ENCODE measurements around the gene TECTB.

TECTB gene

GRCh38 chr10:112304267-112304859 is 21.2 kb downstream of the TECTB start:
- no peak for TF ChIP-seq CTCF (conservative IDR thresholded peaks at IDR 0.05; ENCODE audit: low read depth, low read length)
- H3K27ac ChIP-seq = no peak overlapping the region
- H3K4me2 ChIP-seq = no peak overlapping the region

GRCh38 chr10:112307358-112308124 is 24.3 kb downstream of the TECTB start:
- TF ChIP-seq CTCF (conservative IDR thresholded peaks at IDR 0.05; ENCODE audit: low read depth, low read length) = peak; percentile 80
- Histone ChIP-seq H3K27me3 (ENCODE audit: insufficient read depth, low read depth) (no peaks in the 10 kb centered on the region), H3K4me3 (IDR thresholded peaks at IDR 0.05; ENCODE audit: insufficient read depth, low read depth, low read length) (no peak overlapping the region), H3K4me2 (no peak overlapping the region), H3K9ac (no peak overlapping the region), H3K79me2 (ENCODE audit: insufficient read depth, low read depth) (no peaks in the 10 kb centered on the region), H3K36me3 (ENCODE audit: insufficient read depth) (no peaks in the 10 kb centered on the region), H2AFZ (ENCODE audit: low read depth) (no peak overlapping the region), H3K27ac (no peak overlapping the region), H4K20me1 (ENCODE audit: insufficient read depth) (no peaks in the 10 kb centered on the region), H3K4me1 (ENCODE audit: low read depth, poor library complexity, severe bottlenecking) (no peaks in the 10 kb centered on the region)

More at GRCh38 chr10:112304267-112304859, 21.2 kb downstream of the TECTB start:
- H4K20me1 ChIP-seq (ENCODE audit: insufficient read depth) = no peaks in the 10 kb centered on the region
- H3K4me1 ChIP-seq (ENCODE audit: low read depth, poor library complexity, severe bottlenecking) = no peaks in the 10 kb centered on the region
- H3K79me2 ChIP-seq (ENCODE audit: insufficient read depth, low read depth) = no peaks in the 10 kb centered on the region
- H3K36me3 ChIP-seq (ENCODE audit: insufficient read depth) = no peaks in the 10 kb centered on the region
- H3K27me3 ChIP-seq (ENCODE audit: insufficient read depth, low read depth) = no peaks in the 10 kb centered on the region
- no peak overlapping the region for H2AFZ ChIP-seq (ENCODE audit: low read depth)
- no peak overlapping the region for H3K4me3 ChIP-seq (IDR thresholded peaks at IDR 0.05; ENCODE audit: insufficient read depth, low read depth, low read length)
- no peak overlapping the region for H3K9ac ChIP-seq

- Histone ChIP-seq H4K20me1 (ENCODE audit: insufficient read depth) (no peaks in the 10 kb centered on the region), H3K27ac (no peak overlapping the region), H3K4me1 (ENCODE audit: low read depth, poor library complexity, severe bottlenecking) (no peaks in the 10 kb centered on the region), H3K9ac (no peak overlapping the region), H3K27me3 (ENCODE audit: insufficient read depth, low read depth) (no peaks in the 10 kb centered on the region), H3K4me3 (IDR thresholded peaks at IDR 0.05; ENCODE audit: insufficient read depth, low read depth, low read length) (no peak overlapping the region), H3K79me2 (ENCODE audit: insufficient read depth, low read depth) (no peaks in the 10 kb centered on the region), H2AFZ (ENCODE audit: low read depth) (no peak overlapping the region), H3K36me3 (ENCODE audit: insufficient read depth) (no peaks in the 10 kb centered on the region), H3K4me2 (no peak overlapping the region)
- no peak; the same call in 1 of the 2 replicates for TF ChIP-seq CTCF (conservative IDR thresholded peaks at IDR 0.05; ENCODE audit: low read depth, low read length)
Measured at GRCh38 chr10:112308125-112308502, 24.9 kb downstream of the TECTB start.

- Histone ChIP-seq H3K4me1 (ENCODE audit: low read depth, poor library complexity, severe bottlenecking) (no peaks in the 10 kb centered on the region), H3K4me2 (no peak overlapping the region), H3K9ac (no peak overlapping the region)
Measured at GRCh38 chr10:112311481-112311880, 28.3 kb downstream of the TECTB start.

More at GRCh38 chr10:112311481-112311880, 28.3 kb downstream of the TECTB start:
- Histone ChIP-seq H3K27ac (no peak overlapping the region), H3K27me3 (ENCODE audit: insufficient read depth, low read depth) (no peaks in the 10 kb centered on the region), H2AFZ (ENCODE audit: low read depth) (no peak overlapping the region), H3K4me3 (IDR thresholded peaks at IDR 0.05; ENCODE audit: insufficient read depth, low read depth, low read length) (no peak overlapping the region), H3K79me2 (ENCODE audit: insufficient read depth, low read depth) (no peaks in the 10 kb centered on the region), H4K20me1 (ENCODE audit: insufficient read depth) (no peaks in the 10 kb centered on the region), H3K36me3 (ENCODE audit: insufficient read depth) (no peaks in the 10 kb centered on the region)
- TF ChIP-seq CTCF (conservative IDR thresholded peaks at IDR 0.05; ENCODE audit: low read depth, low read length) = no peak
